Measurements from ENCODE around the gene C1QL1.

DNA sequence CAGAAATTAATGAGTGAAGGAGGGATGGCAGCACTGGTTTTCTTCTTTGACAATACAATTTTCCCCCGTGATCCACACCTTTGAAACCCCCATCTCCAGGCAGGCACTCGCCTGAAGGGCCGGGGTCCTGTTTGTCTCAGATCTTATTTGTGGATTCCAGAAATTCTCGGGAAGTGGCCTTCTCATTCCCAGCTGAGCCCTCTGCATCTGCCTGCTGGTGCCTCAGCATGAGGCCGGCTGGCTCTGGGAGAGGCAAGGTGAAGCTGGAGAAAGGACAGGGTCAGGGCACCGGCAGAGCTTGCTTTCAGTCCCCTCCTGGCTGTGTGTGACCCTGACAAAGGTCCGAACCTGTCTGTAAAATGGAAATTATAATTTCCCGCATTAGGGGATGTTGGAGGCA lies 35.8 kb upstream of the C1QL1 start:
- no peak for TF ChIP-seq POLR2A (IDR thresholded peaks at IDR 0.05; ENCODE audit: borderline replicate concordance, extremely low read depth, insufficient read depth, insufficient read length)
- TF ChIP-seq, protein P1, sequence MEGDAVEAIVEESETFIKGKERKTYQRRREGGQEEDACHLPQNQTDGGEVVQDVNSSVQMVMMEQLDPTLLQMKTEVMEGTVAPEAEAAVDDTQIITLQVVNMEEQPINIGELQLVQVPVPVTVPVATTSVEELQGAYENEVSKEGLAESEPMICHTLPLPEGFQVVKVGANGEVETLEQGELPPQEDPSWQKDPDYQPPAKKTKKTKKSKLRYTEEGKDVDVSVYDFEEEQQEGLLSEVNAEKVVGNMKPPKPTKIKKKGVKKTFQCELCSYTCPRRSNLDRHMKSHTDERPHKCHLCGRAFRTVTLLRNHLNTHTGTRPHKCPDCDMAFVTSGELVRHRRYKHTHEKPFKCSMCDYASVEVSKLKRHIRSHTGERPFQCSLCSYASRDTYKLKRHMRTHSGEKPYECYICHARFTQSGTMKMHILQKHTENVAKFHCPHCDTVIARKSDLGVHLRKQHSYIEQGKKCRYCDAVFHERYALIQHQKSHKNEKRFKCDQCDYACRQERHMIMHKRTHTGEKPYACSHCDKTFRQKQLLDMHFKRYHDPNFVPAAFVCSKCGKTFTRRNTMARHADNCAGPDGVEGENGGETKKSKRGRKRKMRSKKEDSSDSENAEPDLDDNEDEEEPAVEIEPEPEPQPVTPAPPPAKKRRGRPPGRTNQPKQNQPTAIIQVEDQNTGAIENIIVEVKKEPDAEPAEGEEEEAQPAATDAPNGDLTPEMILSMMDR (IDR thresholded peaks at IDR 0.05 in 2 of 3, conservative IDR thresholded peaks at IDR 0.05 in 1 of 3; ENCODE audit: borderline replicate concordance in 1 of 3, insufficient read depth in 1 of 3, low read depth in 2 of 3, low read length in 2 of 3) = no peak
- no peak for TF ChIP-seq SIN3A (IDR thresholded peaks at IDR 0.05; ENCODE audit: low read depth)
- no peak for TF ChIP-seq EZH2phosphoT487 (IDR thresholded peaks at IDR 0.05; ENCODE audit: borderline replicate concordance)
- no peak for TF ChIP-seq EZH2 (IDR thresholded peaks at IDR 0.05)
- TF ChIP-seq, protein P2, sequence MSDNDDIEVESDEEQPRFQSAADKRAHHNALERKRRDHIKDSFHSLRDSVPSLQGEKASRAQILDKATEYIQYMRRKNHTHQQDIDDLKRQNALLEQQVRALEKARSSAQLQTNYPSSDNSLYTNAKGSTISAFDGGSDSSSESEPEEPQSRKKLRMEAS (IDR thresholded peaks at IDR 0.05) = no peak
- TF ChIP-seq POLR2AphosphoS5 (IDR thresholded peaks at IDR 0.05; ENCODE audit: low read depth, low read length) = no peak
- TF ChIP-seq, protein P3, sequence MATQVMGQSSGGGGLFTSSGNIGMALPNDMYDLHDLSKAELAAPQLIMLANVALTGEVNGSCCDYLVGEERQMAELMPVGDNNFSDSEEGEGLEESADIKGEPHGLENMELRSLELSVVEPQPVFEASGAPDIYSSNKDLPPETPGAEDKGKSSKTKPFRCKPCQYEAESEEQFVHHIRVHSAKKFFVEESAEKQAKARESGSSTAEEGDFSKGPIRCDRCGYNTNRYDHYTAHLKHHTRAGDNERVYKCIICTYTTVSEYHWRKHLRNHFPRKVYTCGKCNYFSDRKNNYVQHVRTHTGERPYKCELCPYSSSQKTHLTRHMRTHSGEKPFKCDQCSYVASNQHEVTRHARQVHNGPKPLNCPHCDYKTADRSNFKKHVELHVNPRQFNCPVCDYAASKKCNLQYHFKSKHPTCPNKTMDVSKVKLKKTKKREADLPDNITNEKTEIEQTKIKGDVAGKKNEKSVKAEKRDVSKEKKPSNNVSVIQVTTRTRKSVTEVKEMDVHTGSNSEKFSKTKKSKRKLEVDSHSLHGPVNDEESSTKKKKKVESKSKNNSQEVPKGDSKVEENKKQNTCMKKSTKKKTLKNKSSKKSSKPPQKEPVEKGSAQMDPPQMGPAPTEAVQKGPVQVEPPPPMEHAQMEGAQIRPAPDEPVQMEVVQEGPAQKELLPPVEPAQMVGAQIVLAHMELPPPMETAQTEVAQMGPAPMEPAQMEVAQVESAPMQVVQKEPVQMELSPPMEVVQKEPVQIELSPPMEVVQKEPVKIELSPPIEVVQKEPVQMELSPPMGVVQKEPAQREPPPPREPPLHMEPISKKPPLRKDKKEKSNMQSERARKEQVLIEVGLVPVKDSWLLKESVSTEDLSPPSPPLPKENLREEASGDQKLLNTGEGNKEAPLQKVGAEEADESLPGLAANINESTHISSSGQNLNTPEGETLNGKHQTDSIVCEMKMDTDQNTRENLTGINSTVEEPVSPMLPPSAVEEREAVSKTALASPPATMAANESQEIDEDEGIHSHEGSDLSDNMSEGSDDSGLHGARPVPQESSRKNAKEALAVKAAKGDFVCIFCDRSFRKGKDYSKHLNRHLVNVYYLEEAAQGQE (IDR thresholded peaks at IDR 0.05; ENCODE audit: low read depth) = no peak
